GM04504 (cell line): Measurements from ENCODE around the gene GOLGA6L6.
"Not testable (repeated sequence)": the region's sequence is repeated elsewhere in the genome, so short reads cannot be mapped to it uniquely, and the experiment has no call there.

Experiments used
- DNase-seq: peaks from one replicate; pipeline ENCODE4 v3.0.0-alpha.2; 2012; ENCODE audit warnings: low read depth

The GOLGA6L6 gene, protein sequence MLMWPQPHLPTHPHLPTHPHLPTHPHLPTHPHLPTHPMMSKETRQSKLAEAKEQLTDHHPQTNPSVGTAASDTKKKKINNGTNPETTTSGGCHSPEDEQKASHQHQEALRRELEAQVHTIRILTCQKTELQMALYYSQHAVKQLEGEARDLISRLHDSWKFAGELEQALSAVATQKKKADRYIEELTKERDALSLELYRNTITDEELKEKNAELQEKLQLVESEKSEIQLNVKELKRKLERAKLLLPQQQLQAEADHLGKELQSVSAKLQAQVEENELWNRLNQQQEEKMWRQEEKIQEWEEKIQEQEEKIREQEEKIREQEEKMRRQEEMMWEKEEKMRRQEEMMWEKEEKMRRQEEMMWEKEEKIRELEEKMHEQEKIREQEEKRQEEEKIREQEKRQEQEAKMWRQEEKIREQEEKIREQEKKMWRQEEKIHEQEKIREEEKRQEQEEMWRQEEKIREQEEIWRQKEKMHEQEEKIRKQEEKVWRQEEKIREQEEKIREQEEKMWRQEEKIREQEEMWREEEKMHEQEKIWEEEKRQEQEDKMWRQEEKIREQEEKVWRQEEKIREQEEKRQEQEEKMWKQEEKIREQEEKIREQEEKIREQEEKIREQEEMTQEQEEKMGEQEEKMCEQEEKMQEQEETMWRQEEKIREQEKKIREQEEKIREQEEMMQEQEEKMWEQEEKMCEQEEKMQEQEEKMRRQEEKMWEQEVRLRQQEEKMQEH

DNA sequence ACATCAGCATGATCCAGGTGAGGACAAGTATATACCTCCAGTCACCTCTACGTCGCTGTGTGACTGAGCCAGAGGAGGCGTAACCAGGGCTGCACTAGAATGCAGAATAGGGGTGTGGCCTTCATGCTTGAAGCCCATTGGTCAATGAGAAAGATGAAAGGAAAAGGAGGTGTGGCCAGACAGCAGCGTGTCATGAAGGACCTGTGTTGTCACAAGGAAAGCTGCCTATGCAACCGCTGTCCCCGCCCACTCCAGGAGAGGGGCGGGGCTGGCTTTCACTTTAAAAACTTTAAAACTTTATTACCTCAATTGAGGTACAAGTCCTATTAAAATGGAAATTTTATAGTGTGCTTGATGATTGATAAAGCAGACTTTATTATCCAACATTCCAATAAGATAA, at the start of gene GOLGA6L6:
TSS of gene GOLGA6L6 (minus strand) at position 101 of the 400 bp plus-strand sequence. CDS start at position 10, 91 bp downstream.
- not testable (repeated sequence) for DNase-seq

DNA sequence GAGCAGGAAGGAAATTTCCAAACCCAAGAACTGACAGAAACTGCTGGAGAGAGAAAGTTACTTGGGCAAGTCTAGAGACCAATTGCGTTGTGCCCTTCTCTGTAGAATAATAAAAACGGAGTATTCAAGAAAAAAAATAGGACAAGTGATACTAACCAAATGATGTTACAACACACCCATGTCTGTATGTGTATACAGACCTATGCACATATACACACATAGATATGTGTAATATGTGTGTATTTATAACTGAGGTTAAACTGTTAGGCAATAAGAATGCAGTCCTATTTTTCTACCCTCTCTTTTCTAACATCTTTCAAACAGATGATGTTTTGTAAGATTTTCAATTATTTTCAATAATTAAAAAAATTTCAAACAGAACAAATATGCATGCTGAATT, 48.5 kb upstream of the GOLGA6L6 start:
- not testable (repeated sequence) for DNase-seq

DNA sequence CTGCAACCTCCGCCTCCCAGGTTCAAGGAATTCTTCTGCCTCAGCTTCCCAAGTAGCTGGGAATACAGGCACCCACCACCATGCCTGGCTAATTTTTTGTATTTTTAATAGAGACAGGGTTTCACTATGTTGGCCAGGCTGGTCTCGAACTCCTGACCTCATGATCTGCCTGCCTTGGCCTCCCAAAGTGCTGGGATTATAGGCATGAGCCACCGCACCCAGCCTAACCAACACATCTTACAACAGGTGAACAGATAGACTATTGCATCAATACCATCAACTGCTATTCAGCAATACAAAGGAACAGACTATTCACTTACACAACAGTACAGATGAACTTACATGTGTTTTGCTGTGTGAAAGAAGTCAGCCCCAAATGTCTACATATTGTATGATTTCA, 45.2 kb upstream of the GOLGA6L6 start:
- DNase-seq, result not testable (repeated sequence)

DNA sequence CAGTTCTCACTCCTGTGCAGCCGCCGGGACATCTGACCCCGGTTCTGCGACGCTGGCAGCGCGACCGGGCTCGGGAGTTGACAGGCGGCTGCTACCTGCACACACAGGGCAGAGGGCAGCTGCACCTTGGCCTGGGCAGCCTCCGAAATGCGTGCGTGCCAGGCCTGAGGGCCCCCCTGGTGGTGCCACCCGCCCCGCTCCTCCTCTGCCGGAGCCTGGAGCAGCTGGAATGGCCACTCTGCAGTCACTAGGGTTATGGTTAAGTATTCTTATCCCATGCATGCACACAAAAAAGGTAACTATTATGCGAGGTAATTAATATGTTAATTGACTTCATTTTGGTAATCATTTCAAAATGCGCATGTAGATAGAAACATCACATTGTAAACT, 41.1 kb upstream of the GOLGA6L6 start:
- not testable (repeated sequence) for DNase-seq

DNA sequence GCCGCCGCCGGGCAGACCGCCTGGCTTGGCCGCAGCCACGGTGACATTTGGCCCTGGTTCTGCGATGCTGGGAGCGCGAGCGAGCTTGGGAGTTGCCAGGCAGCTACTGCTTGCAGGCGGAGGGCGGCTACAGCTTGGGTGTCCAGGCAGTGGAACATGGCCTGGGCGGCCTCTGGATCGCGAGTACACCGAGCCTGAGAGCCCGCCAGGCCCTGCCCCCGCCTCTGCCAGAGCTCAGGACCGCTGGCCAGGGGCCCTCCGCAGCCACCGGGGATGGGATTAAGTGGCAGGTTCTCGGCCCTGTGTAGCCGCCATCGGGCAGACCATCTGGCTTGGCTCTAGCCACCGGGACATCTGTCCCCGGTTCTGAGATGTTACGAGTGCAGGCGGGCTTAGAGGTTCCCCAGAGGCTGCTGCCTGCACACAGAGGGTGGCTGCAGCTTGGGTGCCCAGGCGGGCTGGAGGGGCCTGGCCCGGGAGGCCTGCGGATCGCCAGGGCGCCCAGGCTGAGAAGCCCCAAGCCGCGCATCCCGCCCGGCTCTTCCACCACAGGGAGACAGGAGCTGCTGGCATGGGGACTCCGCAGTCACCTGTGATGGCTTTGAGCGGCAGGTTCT, 40.6 kb upstream of the GOLGA6L6 start:
- not testable (repeated sequence) for DNase-seq

DNA sequence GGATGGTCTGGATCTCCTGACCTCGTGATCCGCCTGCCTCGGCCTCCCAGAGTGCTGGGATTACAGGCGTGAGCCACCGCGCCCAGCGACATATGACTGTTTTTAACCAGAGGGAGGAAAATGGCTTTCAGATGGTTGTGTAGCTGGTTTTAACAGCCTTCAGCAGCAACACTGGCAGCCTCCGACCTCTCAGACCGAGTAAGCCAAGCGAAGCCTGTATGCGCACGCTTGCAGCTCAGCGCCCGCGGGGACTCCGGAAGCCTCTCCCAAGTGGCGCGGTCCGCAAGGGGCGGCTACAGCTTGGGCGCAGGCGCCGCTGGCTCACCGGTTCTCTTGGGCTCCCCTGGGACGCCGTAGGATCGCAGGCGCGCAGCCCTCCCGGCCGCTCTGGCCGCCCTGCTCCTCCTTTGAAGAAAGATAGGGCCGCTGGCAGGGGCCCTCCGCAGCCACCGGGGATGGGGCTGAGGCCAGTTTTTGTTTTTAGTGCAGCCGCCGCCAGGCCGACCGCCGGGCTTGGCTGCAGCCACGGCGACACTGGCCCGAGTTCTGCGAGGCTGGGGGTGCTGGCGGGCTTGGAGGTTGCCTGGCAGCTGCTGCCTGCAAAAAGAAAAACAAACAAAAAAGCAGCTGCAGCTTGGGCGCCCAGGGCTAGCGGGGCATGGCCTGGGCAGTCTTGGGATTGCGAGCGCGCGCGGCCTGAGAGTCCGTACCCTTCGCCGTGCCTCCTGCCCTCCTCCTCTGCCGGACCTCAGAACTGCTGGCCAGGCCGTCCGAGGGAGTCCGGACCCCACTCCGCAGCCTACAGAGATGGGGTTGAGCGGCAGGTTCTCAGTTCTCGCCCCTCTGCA, 39.9 kb upstream of the GOLGA6L6 start:
- not testable (repeated sequence) for DNase-seq

DNA sequence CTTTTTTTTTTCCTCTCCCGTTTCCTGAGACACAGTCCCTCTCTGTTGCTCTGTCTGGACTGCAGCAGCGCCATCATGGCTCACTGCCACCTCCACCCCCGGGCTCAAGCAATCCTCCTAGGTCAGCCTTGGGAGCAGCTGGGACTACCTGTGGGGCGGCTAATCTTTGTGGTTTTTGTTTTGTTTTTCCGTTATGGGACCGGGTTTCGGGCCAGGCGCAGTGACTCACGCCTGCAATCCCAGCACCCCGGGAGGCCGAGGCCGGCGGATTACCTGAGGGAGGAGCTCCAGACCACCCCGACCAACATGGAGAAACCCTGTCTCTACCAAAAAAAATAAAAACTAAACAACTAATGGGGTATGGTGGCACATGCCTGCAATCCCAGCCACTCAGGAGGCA, 38.1 kb upstream of the GOLGA6L6 start:
- DNase-seq, result not testable (repeated sequence)

DNA sequence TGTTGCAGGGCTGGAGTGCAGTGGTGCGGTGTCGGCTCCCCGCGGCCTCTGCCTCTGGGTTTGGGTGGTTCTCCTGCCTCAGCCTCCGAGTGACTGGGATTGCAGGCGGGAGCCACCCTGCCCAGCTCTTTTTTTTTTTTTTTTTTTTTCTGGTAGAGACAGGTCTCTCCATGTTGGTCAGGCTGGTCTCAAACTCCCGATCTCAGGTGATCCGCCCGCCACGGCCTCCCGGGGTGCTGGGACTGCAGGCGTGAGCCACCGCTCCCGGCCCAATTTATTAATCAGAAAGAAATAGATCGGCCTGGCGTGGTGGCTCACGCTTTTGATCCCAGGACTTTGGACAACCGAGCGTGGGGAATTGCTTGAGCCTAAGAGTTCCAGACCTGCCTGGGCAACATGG, 9.7 kb upstream of the GOLGA6L6 start:
- not testable (repeated sequence) for DNase-seq

DNA sequence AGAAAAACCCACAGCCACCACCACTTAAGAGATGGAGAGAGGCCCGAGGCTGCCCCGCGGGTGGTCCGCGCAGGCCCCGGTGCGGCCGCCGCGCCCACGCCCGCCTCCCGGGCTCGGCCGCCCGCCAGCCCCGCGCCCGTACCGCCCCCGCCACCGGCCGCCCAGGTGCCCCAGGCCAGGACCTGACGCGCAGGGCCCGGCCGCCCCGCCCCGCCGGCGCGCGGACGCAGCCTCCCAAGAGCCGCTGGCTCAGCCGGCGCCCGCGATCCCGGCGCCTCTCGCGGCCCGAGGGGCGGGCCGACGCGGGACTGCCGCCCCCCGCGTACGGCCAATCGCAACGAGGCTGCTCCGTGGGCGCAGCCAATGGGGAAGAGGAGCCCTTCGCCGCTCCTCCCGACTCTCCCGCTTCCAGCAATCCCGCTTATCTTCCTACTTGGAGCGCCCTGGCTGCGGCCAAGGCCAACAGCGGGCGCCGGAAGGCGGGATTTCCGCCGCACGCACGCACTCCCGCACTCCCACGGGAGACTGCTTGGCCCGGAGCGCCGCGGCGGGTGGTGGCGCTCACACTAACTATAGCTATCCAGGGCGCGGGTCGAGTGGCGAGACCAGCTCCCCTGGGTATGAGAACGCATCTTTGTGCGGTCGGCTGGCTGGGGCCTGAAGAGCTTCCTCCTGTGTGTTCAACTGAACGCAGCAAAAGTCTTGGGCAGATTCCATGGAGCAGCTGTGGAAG, 35.5 kb downstream of the GOLGA6L6 start:
- not testable (repeated sequence) for DNase-seq

DNA sequence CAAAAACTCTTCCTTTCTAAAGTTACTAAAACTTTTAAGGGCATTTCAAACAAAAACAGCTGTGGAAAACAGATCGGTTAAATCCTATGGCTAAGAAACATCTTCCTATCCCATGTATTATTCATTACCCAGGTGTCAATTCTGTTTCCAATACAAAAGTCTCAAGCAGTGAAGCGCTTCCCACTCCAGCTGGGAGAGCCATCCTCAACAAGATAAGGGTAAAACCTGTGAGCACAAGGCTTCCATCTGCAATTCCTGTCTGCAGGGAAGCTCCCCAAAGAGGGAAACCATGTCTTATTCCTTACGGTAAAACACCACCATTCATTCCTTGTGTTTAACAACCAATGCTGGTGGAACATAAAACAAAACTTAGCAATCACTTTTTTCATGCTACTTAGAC, 38.8 kb downstream of the GOLGA6L6 start:
- DNase-seq, result not testable (repeated sequence)

DNA sequence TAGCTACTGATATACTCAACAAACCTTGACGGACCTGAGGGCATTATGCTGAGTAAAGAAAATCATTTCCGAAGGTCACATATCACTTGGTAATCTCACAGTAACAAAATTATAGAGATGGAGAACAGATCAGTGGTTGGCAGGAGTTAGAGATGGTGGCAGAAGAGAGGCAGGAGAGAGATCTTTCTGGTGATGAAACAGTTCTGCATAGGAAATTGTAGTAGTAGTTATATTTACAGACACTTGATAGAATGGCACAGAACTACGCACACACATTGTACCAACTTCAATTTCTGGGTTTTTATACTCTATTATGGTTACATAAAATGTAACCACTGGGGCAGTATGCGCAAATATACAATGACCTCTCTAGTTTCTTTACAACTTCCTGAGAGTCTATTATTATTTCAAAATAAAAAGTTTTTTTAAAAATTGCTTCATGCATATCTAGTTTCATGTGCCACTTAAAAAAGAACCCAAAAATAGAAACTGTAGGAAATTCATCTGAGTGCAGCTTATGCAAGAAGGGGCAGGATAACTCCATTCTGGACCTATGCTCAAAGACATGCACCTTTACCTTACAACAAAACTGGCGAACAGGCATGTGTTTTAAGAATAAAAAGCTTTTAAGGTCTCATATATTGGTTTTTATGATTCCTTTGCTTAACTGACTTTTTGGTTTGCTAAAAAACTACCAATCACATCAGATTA, 39.9 kb downstream of the GOLGA6L6 start:
- not testable (repeated sequence) for DNase-seq

DNA sequence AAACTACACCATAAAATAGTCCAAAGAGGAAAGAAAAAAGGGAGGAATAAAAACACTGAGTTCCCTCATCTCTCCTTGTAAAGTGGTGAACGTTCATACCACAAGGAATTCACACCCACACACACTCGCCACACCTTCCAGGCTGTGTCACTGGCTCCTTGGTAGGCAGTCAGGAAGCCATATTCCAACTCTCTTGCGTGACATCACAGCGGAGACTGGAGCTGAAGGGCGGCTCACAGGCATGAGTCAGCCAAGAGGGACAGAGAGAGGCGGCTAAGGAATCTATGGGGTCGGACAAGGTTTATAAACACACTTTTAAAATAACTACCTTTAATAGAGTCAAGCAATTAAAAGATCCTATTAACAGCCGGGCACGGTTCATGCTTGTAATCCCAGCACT, 43.8 kb downstream of the GOLGA6L6 start:
- not testable (repeated sequence) for DNase-seq

DNA sequence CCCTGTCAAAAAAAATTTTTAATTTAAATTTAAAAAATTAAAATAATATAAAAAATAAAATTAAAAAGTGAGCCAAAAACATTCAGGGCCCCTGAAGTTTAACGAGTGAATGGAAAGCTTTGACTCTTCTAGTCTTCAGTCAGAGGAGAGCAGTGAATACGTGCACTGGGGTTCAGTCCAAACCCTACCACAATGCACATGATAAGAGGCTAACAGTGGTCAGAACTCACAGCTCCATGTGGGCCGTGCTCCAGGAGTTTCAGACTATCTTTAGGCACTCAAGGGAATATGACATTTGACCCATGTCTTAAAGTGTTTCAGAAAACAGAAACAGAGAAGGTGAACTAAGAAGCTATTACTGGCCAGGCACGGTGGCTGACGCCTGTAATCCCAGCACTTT, 48.6 kb downstream of the GOLGA6L6 start:
- not testable (repeated sequence) for DNase-seq

DNA sequence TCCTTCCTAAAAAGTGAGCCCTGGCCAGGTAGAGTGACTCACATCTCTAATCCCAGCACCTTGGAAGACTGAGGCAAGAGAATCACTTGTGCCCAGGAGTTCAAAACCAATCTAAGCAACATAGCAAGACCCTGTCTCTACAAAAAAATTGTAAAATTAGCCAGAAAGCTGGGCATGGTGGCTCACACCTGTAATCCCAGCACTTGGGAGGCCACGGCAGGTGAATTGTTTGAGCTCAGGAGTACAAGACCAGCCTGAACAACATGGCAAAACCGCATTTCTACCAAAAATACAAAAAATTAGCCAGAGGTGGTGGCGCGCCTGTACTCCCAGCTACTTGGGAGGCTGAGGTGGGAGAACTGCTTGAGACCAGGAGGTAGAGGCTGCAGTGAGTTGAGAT, 49.0 kb downstream of the GOLGA6L6 start:
- DNase-seq, result not testable (repeated sequence)

DNA sequence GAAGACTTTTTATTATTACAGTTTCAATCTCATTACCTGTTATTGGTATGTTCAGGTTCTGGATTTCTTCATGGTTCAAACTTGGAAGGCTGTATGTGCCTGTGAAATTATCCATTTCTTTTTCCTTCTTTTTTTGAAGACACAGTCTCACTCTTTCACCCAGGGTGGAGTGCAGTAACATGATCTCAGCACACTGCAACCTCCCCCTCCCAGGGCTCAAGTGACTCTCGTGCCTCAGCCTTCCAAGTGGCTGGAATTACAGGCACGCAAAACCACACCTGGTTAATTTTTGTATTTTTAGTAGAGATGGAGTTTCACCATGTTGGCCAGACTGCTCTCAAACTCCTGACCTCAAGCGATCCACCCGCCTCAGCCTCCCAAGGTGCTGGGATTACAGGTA, 52.3 kb downstream of the GOLGA6L6 start:
- not testable (repeated sequence) for DNase-seq
